IMR-90 (cell line): ENCODE data around the gene BPIFA3. TPM values are rescaled to one million over a fixed set of nuclear protein-coding genes. Genes with fewer than 3 reads are reported as not detected.

Experiments
- ATAC-seq: fragments of 200-7000 bp; cut with Tn5 transposase; 2 replicates; pipeline ENCODE4 v1.9.1; 2020; ENCODE audit warnings: low read depth, mild to moderate bottlenecking, moderate library complexity
- BruUV-seq: library from RNA; stranded (reverse); fragments of 400-500 nt; replicated peaks from 2 replicates; lab custom pipeline; 2021; lab: Mats Ljungman, UMichigan
- CTCF ChIA-PET: fragments of 300-600 bp; formaldehyde crosslinking; extraction: SDS; loops from one replicate; lab custom pipeline; 2021; ENCODE audit warnings: antibody characterized with exemption; lab: Yijun Ruan, JAX
- POLR2A ChIA-PET: fragments of 300-600 bp; sonication (Branson Sonifier 250); formaldehyde crosslinking; loops from one replicate; lab custom pipeline; 2022; ENCODE audit warnings: antibody characterized with exemption; ENCODE audit not compliant: unreplicated experiment; lab: Charles Lee
- DNase-seq: peaks from one replicate; pipeline ENCODE4 v3.0.0; 2013
- H2AFZ ChIP-seq: replicated peaks from 2 replicates; pipeline ENCODE3; 2013; ENCODE audit warnings: low read length, mild to moderate bottlenecking; ENCODE audit not compliant: poor library complexity
- H2AK5ac ChIP-seq: 2 replicates; pipeline ENCODE4 v1.6.1; 2013; ENCODE audit warnings: low read depth, low read length, inconsistent platforms
- H2AK9ac ChIP-seq: replicated peaks from 2 replicates; pipeline ENCODE3; 2013; ENCODE audit warnings: mild to moderate bottlenecking, low read depth, low read length, moderate library complexity; ENCODE audit not compliant: poor library complexity
- H2BK120ac ChIP-seq: 2 replicates; pipeline ENCODE4 v1.6.1; 2013; ENCODE audit warnings: low read depth, low read length, inconsistent platforms
- H2BK15ac ChIP-seq: 3 replicates; pipeline ENCODE4 v1.6.1; 2013; ENCODE audit warnings: low read depth, low read length, inconsistent platforms
- H2BK20ac ChIP-seq: 2 replicates; pipeline ENCODE4 v1.6.1; 2013; ENCODE audit warnings: low read depth, mild to moderate bottlenecking, inconsistent platforms, low read length, moderate library complexity
- H2BK5ac ChIP-seq: 2 replicates; pipeline ENCODE4 v1.6.1; 2013; ENCODE audit warnings: mild to moderate bottlenecking, low read depth, low read length, inconsistent platforms; ENCODE audit not compliant: poor library complexity, severe bottlenecking
- H3K14ac ChIP-seq: replicated peaks from 2 replicates; pipeline ENCODE4 v1.6.1; 2013; ENCODE audit warnings: low read depth, low read length, inconsistent platforms
- H3K18ac ChIP-seq: 2 replicates; pipeline ENCODE4 v1.6.1; 2013; ENCODE audit warnings: low read depth, low read length, control low read depth
- H3K23ac ChIP-seq: 2 replicates; pipeline ENCODE4 v1.6.1; 2013; ENCODE audit warnings: low read depth, low read length, inconsistent platforms
- H3K27ac ChIP-seq: 2 replicates; pipeline ENCODE4 v1.5.1; 2013; ENCODE audit warnings: mild to moderate bottlenecking, control low read depth, low read length; ENCODE audit not compliant: insufficient read depth
- H3K27me3 ChIP-seq: 2 replicates; pipeline ENCODE4 v1.6.1; 2013; ENCODE audit warnings: low read length; ENCODE audit not compliant: control insufficient read depth, insufficient read depth
- H3K36me3 ChIP-seq: 2 replicates; pipeline ENCODE4 v1.6.1; 2013; ENCODE audit warnings: low read length, mixed read lengths; ENCODE audit not compliant: control insufficient read depth, insufficient read depth
- H3K4ac ChIP-seq: 2 replicates; pipeline ENCODE4 v1.6.1; 2013; ENCODE audit warnings: low read depth, low read length, inconsistent platforms
- H3K4me1 ChIP-seq: 2 replicates; pipeline ENCODE4 v1.6.1; 2013; ENCODE audit warnings: low read length, mixed read lengths; ENCODE audit not compliant: control insufficient read depth, insufficient read depth
- H3K4me2 ChIP-seq: 2 replicates; pipeline ENCODE4 v1.6.1; 2013; ENCODE audit warnings: low read depth, mild to moderate bottlenecking, control low read depth, low read length, moderate library complexity
- H3K4me3 ChIP-seq: 2 replicates; pipeline ENCODE4 v1.5.1; 2013; ENCODE audit warnings: low read depth, mild to moderate bottlenecking, control low read depth, low read length, moderate library complexity; ENCODE audit not compliant: insufficient read depth
- H3K56ac ChIP-seq: 2 replicates; pipeline ENCODE4 v1.6.1; 2013; ENCODE audit warnings: low read length, inconsistent platforms; ENCODE audit not compliant: insufficient read depth; ENCODE audit errors: extremely low read depth
- H3K79me1 ChIP-seq, 2 experiments: 2 replicates each; pipeline ENCODE4 v1.6.1; 2013; ENCODE audit warnings: low read length in 2 of 2, inconsistent platforms in 1 of 2, low read depth in 1 of 2
- H3K9ac ChIP-seq: 2 replicates; pipeline ENCODE4 v1.6.1; 2013; ENCODE audit warnings: low read depth, low read length, control low read depth
- H3K9me1 ChIP-seq: 2 replicates; pipeline ENCODE4 v1.6.1; 2013; ENCODE audit warnings: low read length, inconsistent platforms; ENCODE audit not compliant: insufficient read depth
- H3K9me3 ChIP-seq: 2 replicates; pipeline ENCODE4 v1.6.1; 2013; ENCODE audit warnings: low read length; ENCODE audit not compliant: control insufficient read depth, insufficient read depth
- H4K20me1 ChIP-seq: 2 replicates; pipeline ENCODE4 v1.6.1; 2013; ENCODE audit warnings: low read length, inconsistent platforms; ENCODE audit not compliant: insufficient read depth
- H4K5ac ChIP-seq: 2 replicates; pipeline ENCODE4 v1.6.1; 2013; ENCODE audit warnings: mild to moderate bottlenecking, low read depth, low read length, control low read depth
- H4K8ac ChIP-seq, 2 experiments: 2 replicates each; pipeline ENCODE4 v1.6.1; 2013; ENCODE audit warnings: low read depth in 2 of 2, low read length in 2 of 2, control low read depth in 1 of 2, inconsistent platforms in 1 of 2
- H4K91ac ChIP-seq: 2 replicates; pipeline ENCODE4 v1.6.1; 2013; ENCODE audit warnings: low read depth, low read length, inconsistent platforms; ENCODE audit not compliant: insufficient read depth
- BHLHE40 ChIP-seq: fragments of 150-350 bp; IDR thresholded peaks from 2 replicates; pipeline ENCODE4 v1.6.1; 2016; ENCODE audit warnings: mild to moderate bottlenecking, low read depth, low read length
- CEBPB ChIP-seq: IDR thresholded peaks from 2 replicates; pipeline ENCODE4 v1.6.1; 2012; ENCODE audit warnings: low read depth, low read length, improper control_type of control experiment
- CHD1 ChIP-seq: IDR thresholded peaks from 2 replicates; pipeline ENCODE4 v1.6.1; 2012; ENCODE audit warnings: low read depth, low read length, improper control_type of control experiment
- CTCF ChIP-seq: conservative IDR thresholded peaks from 2 replicates; pipeline ENCODE4 v1.5.1; 2012; ENCODE audit warnings: mild to moderate bottlenecking, low read depth, low read length, improper control_type of control experiment
- ELK1 ChIP-seq: fragments of 150-350 bp; IDR thresholded peaks from 2 replicates; pipeline ENCODE4 v1.6.1; 2016; ENCODE audit warnings: low read depth, mild to moderate bottlenecking, low read length, moderate library complexity, borderline replicate concordance
- FOS ChIP-seq: fragments of 150-350 bp; IDR thresholded peaks from 2 replicates; pipeline ENCODE4 v1.6.1; 2016; ENCODE audit warnings: low read depth, low read length
- MAFK ChIP-seq: IDR thresholded peaks from 2 replicates; pipeline ENCODE4 v1.6.1; 2012; ENCODE audit warnings: low read depth, low read length, improper control_type of control experiment
- MAZ ChIP-seq: IDR thresholded peaks from 2 replicates; pipeline ENCODE4 v1.6.1; 2012; ENCODE audit warnings: low read depth, mild to moderate bottlenecking, low read length, improper control_type of control experiment, moderate library complexity, borderline replicate concordance
- MXI1 ChIP-seq: IDR thresholded peaks from 2 replicates; pipeline ENCODE4 v1.6.1; 2012; ENCODE audit warnings: low read depth, mild to moderate bottlenecking, low read length, moderate library complexity, borderline replicate concordance
- NFE2L2 ChIP-seq: fragments of 150-350 bp; IDR thresholded peaks from 2 replicates; pipeline ENCODE4 v1.6.1; 2016; ENCODE audit warnings: low read depth, mild to moderate bottlenecking, low read length
- POLR2A ChIP-seq: IDR thresholded peaks from 2 replicates; pipeline ENCODE4 v1.6.1; 2012; ENCODE audit warnings: mild to moderate bottlenecking, low read depth, low read length
- RAD21 ChIP-seq: IDR thresholded peaks from 2 replicates; pipeline ENCODE4 v1.6.1; 2012; ENCODE audit warnings: low read length, improper control_type of control experiment
- RCOR1 ChIP-seq: IDR thresholded peaks from 2 replicates; pipeline ENCODE4 v1.6.1; 2012; ENCODE audit warnings: mild to moderate bottlenecking, low read length, improper control_type of control experiment; ENCODE audit not compliant: insufficient replicate concordance
- RFX5 ChIP-seq: IDR thresholded peaks from 2 replicates; pipeline ENCODE4 v1.8.0; 2012; ENCODE audit warnings: low read depth, mild to moderate bottlenecking, low read length, moderate library complexity
- SMC3 ChIP-seq: fragments of 150-350 bp; IDR thresholded peaks from 2 replicates; pipeline ENCODE4 v1.6.1; 2016; ENCODE audit warnings: low read depth, mild to moderate bottlenecking, antibody characterized with exemption, low read length, moderate library complexity
- USF2 ChIP-seq: fragments of 150-350 bp; IDR thresholded peaks from 2 replicates; pipeline ENCODE4 v1.6.1; 2017; ENCODE audit warnings: mild to moderate bottlenecking, antibody characterized with exemption, low read length, low read depth
- WGBS, 2 experiments: methylation state at CpG; one replicate each; pipeline versions ENCODE4 v1.1.5 to v1.1.7; 2013; ENCODE audit warnings: missing lambda C conversion rate in 2 of 2; ENCODE audit not compliant: insufficient read length in 1 of 2; ENCODE audit errors: extremely low coverage in 2 of 2; 5-methylcytosine and 5-hydroxymethylcytosine counted together
- dilution Hi-C: fragments of 300-500 bp; cut with HindIII; formaldehyde crosslinking; loops from one replicate; pipeline ENCODE4 v1.14.3; 2018; ENCODE audit warnings: low sequenced_read_pairs; ENCODE audit not compliant: unreplicated experiment
- in situ Hi-C: fragments of 300-500 bp; cut with MboI; formaldehyde crosslinking; loops from 3 replicates; pipeline ENCODE4 v1.14.3; 2019; ENCODE audit warnings: low sequenced_read_pairs, inconsistent platforms, mixed read lengths
- intact Hi-C: fragments of 100-400 bp; cut with micrococcal nuclease; formaldehyde crosslinking; loops from 2 replicates; pipeline ENCODE4 v1.10.0; 2022
- polyA plus RNA-seq, 3 experiments: library from polyadenylated mRNA; depleted of rRNA; stranded (reverse); fragments of >200 nt; gene quantifications; 2 replicates each; pipeline ENCODE4 v1.2.3, GENCODE V29; 2012; ENCODE audit warnings: low replicate concordance in 1 of 3
- total RNA-seq: library from RNA; depleted of rRNA; stranded (reverse); fragments of >200 nt; gene quantifications from 2 replicates; pipeline ENCODE4 v1.2.3, GENCODE V29; 2012

The BPIFA3 gene
- total and polyA plus RNA-seq, 2 of the 4 experiments (the other 2 are of a cell fraction): not detected

- Histone ChIP-seq H2AK5ac (no peak overlapping the region), H4K20me1 (no peaks in the 10 kb centered on the region), H3K4me3 (no peak overlapping the region), H3K23ac (no peak overlapping the region), H3K14ac (no peak overlapping the region), H2BK120ac (no peak overlapping the region), H2BK15ac (no peak overlapping the region), H3K18ac (no peak overlapping the region), H3K9me1 (no peaks in the 10 kb centered on the region), H3K4ac (no peak overlapping the region), H2AFZ (no peak overlapping the region), H3K56ac (no peak overlapping the region), H4K8ac (no peak overlapping the region), H4K5ac (no peak overlapping the region), H3K27ac (no peak overlapping the region), H3K36me3 (no peaks in the 10 kb centered on the region), H2BK20ac (no peak overlapping the region), H3K4me2 (no peak overlapping the region), H2BK5ac (no peak overlapping the region), H2AK9ac (no peak overlapping the region), H3K4me1 (no peaks in the 10 kb centered on the region), H3K79me1 (no peaks in the 10 kb centered on the region), H4K91ac (no peak overlapping the region), H3K27me3 (no peaks in the 10 kb centered on the region; the same call in 1 of the 2 replicates), H3K9me3 (no peaks in the 10 kb centered on the region), H3K9ac (no peak overlapping the region)
- no TSS peak for BruUV-seq
- CTCF ChIA-PET: no interaction called here
- POLR2A ChIA-PET: no interaction called here
- in situ Hi-C loops (no loop called here), dilution Hi-C loops (no loop called here), intact Hi-C loops (no loop called here)
- no peak for DNase-seq
- ATAC-seq: no peak
- TF ChIP-seq BHLHE40 (no peak), SMC3 (no peak), MXI1 (no peak), ELK1 (no peak), CHD1 (no peak), MAFK (no peak), USF2 (no peak), CTCF (no peak), CEBPB (no peak), RAD21 (no peak), MAZ (no peak), RFX5 (no peak), FOS (no peak), POLR2A (no peak), RCOR1 (no peak), NFE2L2 (no peak)
- WGBS, 2 experiments: no CpG with 5 or more reads among the region's 6 CpGs
Measured at GRCh38 chr20:33178726-33179125, 38.4 kb upstream of the BPIFA3 start.
